SK-N-SH treated with all-trans-retinoic acid at 6 μM for 48 hours (cell line): ENCODE measurements around the gene KIRREL3.

Experiments
- ATAC-seq: fragments of 200-7000 bp; cut with Tn5 transposase; 3 replicates; pipeline ENCODE4 v1.9.1; 2020; ENCODE audit warnings: mild to moderate bottlenecking, moderate library complexity
- ARNTL ChIP-seq: fragments of 450-650 bp; formaldehyde crosslinking; IDR thresholded peaks from 2 replicates; pipeline ENCODE4 v1.5.0; 2020; ENCODE audit warnings: low read depth, mild to moderate bottlenecking, moderate library complexity, borderline replicate concordance
- BACH2 ChIP-seq: fragments of 250-450 bp; sonication (Bioruptor Pico); IDR thresholded peaks from 2 replicates; pipeline ENCODE4 v1.9.0; 2021; ENCODE audit warnings: mild to moderate bottlenecking, borderline replicate concordance
- CSDC2 ChIP-seq: fragments of 250-450 bp; sonication (Bioruptor Pico); IDR thresholded peaks from 2 replicates; pipeline ENCODE4 v1.5.0; 2020; ENCODE audit warnings: mild to moderate bottlenecking, moderate library complexity
- ESRRG ChIP-seq: fragments of 250-450 bp; sonication (Bioruptor Pico); IDR thresholded peaks from 2 replicates; pipeline ENCODE4 v1.6.1; 2021; ENCODE audit warnings: mild to moderate bottlenecking
- GLIS3 ChIP-seq: fragments of 250-450 bp; sonication (Bioruptor Pico); IDR thresholded peaks from 2 replicates; pipeline ENCODE4 v1.5.0; 2020; ENCODE audit warnings: mild to moderate bottlenecking, moderate library complexity
- ISL1 ChIP-seq: fragments of 250-450 bp; sonication (Bioruptor Pico); IDR thresholded peaks from 2 replicates; pipeline ENCODE4 v2.1.2; 2022; ENCODE audit warnings: mild to moderate bottlenecking, moderate library complexity
- OSR1 ChIP-seq: fragments of 250-450 bp; sonication (Bioruptor Pico); IDR thresholded peaks from 2 replicates; pipeline ENCODE4 v1.8.0; 2022; ENCODE audit warnings: moderate library complexity, mild to moderate bottlenecking, inconsistent platforms
- RARB ChIP-seq: fragments of 250-450 bp; sonication (Bioruptor Pico); IDR thresholded peaks from 2 replicates; pipeline ENCODE4 v1.8.0; 2021; ENCODE audit warnings: mild to moderate bottlenecking, moderate library complexity
- SNAI2 ChIP-seq: fragments of 250-450 bp; sonication (Bioruptor Pico); IDR thresholded peaks from 2 replicates; pipeline ENCODE4 v1.5.0; 2020; ENCODE audit warnings: mild to moderate bottlenecking, moderate library complexity
- TCF4 ChIP-seq: fragments of 250-450 bp; sonication (Bioruptor Pico); IDR thresholded peaks from 2 replicates; pipeline ENCODE4 v1.8.0; 2021; ENCODE audit warnings: mild to moderate bottlenecking, moderate library complexity, borderline replicate concordance
- ZC3H10 ChIP-seq: fragments of 250-450 bp; sonication (Bioruptor Pico); IDR thresholded peaks from 2 replicates; pipeline ENCODE4 v1.5.1; 2021; ENCODE audit warnings: mild to moderate bottlenecking, moderate library complexity
- ZFP3 ChIP-seq: fragments of 250-450 bp; sonication (Bioruptor Pico); IDR thresholded peaks from 2 replicates; pipeline ENCODE4 v1.5.0; 2020; ENCODE audit warnings: mild to moderate bottlenecking, moderate library complexity
- ZFP30 ChIP-seq: fragments of 450-650 bp; formaldehyde crosslinking; IDR thresholded peaks from 2 replicates; pipeline ENCODE4 v1.5.0; 2022; ENCODE audit warnings: mild to moderate bottlenecking, moderate library complexity
- ZNF565 ChIP-seq: fragments of 450-650 bp; formaldehyde crosslinking; conservative IDR thresholded peaks from 2 replicates; pipeline ENCODE4 v1.5.0; 2020; ENCODE audit warnings: low read depth, mild to moderate bottlenecking, moderate library complexity
- ZNF70 ChIP-seq: fragments of 450-650 bp; formaldehyde crosslinking; IDR thresholded peaks from 2 replicates; pipeline ENCODE4 v1.5.0; 2020; ENCODE audit warnings: mild to moderate bottlenecking, moderate library complexity
- ZNF8 ChIP-seq: fragments of 450-650 bp; formaldehyde crosslinking; IDR thresholded peaks from 2 replicates; pipeline ENCODE4 v1.5.0; 2020; ENCODE audit warnings: mild to moderate bottlenecking, moderate library complexity
- TF ChIP-seq, protein P1 (sequence below): fragments of 250-450 bp; sonication (Bioruptor Pico); IDR thresholded peaks from 2 replicates; pipeline ENCODE4 v1.5.1; 2021; ENCODE audit warnings: mild to moderate bottlenecking, moderate library complexity
- TF ChIP-seq, protein P2 (sequence below): fragments of 250-450 bp; sonication (Bioruptor Pico); IDR thresholded peaks from 2 replicates; pipeline ENCODE4 v1.5.0; 2020; ENCODE audit warnings: mild to moderate bottlenecking, moderate library complexity
- TF ChIP-seq, protein P3 (sequence below): fragments of 250-450 bp; sonication (Bioruptor Pico); IDR thresholded peaks from 2 replicates; pipeline ENCODE4 v1.5.1; 2020; ENCODE audit warnings: low read depth, mild to moderate bottlenecking, moderate library complexity

The KIRREL3 gene

DNA sequence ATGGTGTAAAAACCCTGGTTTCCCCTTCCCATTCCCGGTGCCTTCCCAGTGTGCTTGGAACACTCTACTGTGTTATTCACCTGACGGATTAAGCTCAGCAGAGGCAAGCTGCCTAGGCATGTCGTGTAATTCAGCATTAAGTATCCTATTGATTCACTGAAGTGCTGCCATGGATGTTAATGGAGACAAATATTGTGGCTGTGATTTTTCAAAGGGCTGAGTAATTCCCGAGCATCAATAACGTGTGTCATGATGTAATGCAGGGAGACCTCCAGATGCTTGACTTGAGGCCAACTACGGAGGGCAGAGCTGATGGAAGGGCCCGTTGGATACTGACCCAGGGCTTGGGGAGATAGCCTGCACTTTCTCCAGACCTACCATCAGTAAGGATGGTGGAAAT is 376.1 kb downstream of the KIRREL3 start:
- no peak; the same call in 2 of the 3 replicates for ATAC-seq
- TF ChIP-seq ZFP3 (CRISPR knock-in tag), result no peak
- no peak for TF ChIP-seq ISL1 (CRISPR knock-in tag)
- TF ChIP-seq SNAI2 (CRISPR knock-in tag), result no peak
- TF ChIP-seq, protein P1, sequence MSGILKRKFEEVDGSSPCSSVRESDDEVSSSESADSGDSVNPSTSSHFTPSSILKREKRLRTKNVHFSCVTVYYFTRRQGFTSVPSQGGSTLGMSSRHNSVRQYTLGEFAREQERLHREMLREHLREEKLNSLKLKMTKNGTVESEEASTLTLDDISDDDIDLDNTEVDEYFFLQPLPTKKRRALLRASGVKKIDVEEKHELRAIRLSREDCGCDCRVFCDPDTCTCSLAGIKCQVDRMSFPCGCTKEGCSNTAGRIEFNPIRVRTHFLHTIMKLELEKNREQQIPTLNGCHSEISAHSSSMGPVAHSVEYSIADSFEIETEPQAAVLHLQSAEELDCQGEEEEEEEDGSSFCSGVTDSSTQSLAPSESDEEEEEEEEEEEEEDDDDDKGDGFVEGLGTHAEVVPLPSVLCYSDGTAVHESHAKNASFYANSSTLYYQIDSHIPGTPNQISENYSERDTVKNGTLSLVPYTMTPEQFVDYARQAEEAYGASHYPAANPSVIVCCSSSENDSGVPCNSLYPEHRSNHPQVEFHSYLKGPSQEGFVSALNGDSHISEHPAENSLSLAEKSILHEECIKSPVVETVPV (CRISPR knock-in tag), result no peak
- no peak for TF ChIP-seq CSDC2 (CRISPR knock-in tag)
- no peak for TF ChIP-seq OSR1
- no peak for TF ChIP-seq ZNF70 (CRISPR knock-in tag)
- TF ChIP-seq GLIS3 (CRISPR knock-in tag), result no peak
- TF ChIP-seq ZNF565 (CRISPR knock-in tag), result no peak
- TF ChIP-seq ZNF8 (CRISPR knock-in tag), result no peak
- TF ChIP-seq, all 23 proteins: peak for 0

DNA sequence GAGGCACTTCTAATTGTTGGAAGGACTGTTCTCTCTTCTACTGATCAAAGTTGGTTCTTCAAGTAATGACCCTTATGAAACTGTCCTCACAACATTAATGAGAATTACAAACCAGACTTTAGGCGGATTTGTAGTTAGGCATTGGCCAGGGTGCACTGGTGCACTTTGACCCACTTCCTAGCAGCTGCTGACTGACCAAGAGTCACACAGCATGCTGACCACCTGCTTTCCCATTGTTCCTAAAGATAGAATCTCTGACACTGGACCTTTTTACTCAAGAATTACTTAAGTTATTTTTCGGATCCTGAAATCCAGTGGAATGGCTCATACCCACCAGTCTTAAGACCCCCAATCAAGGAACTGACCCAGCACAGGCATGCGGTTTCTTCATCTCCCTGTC is 381.1 kb downstream of the KIRREL3 start:
- ATAC-seq, result no peak
- TF ChIP-seq, protein P2, sequence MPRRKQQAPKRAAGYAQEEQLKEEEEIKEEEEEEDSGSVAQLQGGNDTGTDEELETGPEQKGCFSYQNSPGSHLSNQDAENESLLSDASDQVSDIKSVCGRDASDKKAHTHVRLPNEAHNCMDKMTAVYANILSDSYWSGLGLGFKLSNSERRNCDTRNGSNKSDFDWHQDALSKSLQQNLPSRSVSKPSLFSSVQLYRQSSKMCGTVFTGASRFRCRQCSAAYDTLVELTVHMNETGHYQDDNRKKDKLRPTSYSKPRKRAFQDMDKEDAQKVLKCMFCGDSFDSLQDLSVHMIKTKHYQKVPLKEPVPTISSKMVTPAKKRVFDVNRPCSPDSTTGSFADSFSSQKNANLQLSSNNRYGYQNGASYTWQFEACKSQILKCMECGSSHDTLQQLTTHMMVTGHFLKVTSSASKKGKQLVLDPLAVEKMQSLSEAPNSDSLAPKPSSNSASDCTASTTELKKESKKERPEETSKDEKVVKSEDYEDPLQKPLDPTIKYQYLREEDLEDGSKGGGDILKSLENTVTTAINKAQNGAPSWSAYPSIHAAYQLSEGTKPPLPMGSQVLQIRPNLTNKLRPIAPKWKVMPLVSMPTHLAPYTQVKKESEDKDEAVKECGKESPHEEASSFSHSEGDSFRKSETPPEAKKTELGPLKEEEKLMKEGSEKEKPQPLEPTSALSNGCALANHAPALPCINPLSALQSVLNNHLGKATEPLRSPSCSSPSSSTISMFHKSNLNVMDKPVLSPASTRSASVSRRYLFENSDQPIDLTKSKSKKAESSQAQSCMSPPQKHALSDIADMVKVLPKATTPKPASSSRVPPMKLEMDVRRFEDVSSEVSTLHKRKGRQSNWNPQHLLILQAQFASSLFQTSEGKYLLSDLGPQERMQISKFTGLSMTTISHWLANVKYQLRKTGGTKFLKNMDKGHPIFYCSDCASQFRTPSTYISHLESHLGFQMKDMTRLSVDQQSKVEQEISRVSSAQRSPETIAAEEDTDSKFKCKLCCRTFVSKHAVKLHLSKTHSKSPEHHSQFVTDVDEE (CRISPR knock-in tag), result no peak
- TF ChIP-seq, protein P3, sequence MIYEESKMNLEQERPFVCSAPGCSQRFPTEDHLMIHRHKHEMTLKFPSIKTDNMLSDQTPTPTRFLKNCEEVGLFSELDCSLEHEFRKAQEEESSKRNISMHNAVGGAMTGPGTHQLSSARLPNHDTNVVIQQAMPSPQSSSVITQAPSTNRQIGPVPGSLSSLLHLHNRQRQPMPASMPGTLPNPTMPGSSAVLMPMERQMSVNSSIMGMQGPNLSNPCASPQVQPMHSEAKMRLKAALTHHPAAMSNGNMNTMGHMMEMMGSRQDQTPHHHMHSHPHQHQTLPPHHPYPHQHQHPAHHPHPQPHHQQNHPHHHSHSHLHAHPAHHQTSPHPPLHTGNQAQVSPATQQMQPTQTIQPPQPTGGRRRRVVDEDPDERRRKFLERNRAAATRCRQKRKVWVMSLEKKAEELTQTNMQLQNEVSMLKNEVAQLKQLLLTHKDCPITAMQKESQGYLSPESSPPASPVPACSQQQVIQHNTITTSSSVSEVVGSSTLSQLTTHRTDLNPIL (CRISPR knock-in tag), result no peak
- TF ChIP-seq ZC3H10 (CRISPR knock-in tag) (no peak), ZNF565 (CRISPR knock-in tag) (no peak), RARB (no peak)

DNA sequence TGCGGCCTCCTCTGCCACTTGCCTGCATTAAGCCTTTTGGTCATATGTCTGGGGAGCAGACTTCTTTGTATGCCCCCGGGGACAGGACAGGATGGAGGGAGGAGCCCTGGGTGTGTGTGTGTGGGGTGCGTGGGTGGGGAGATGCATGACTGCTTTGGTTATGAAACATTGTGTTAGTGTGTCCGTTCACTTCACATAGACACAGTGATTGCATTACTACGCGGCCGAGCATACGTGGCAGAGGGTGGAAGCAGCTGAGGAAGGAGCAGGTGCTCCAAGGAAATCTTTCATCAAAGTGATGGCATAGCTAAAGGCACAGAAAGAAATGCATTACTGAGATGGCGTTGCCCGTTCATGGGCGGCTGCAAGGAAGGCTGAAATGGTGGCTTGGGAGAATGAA is 384.7 kb downstream of the KIRREL3 start:
- TF ChIP-seq, protein P2 (CRISPR knock-in tag), result no peak
- TF ChIP-seq ESRRG (CRISPR knock-in tag) (no peak), ZNF565 (CRISPR knock-in tag) (no peak), TCF4 (CRISPR knock-in tag) (no peak), BACH2 (CRISPR knock-in tag) (no peak), GLIS3 (CRISPR knock-in tag) (no peak), ZNF8 (CRISPR knock-in tag) (no peak), ISL1 (CRISPR knock-in tag) (no peak), OSR1 (no peak), ZNF70 (CRISPR knock-in tag) (no peak)
- TF ChIP-seq, protein P3 (CRISPR knock-in tag), result no peak
- ATAC-seq, result no peak

DNA sequence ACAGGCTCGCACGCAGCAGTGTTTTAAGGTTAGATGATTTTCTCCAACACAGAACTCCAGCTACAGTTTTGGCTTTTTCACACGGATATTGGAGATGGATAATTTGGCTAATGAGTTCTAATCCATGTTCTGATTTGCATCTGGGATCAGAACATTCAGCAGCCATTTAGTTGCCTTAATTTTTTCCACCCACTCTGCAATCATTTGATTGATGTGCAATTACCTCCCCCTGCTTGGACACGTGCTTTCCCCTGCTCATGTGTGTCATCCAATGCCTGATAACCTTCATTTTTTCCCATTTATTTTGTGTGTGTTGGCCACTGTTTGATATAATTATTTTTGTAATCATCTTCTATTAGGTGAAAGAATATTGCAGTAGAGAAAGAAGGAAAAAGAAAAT is 387.3 kb downstream of the KIRREL3 start:
- no peak for TF ChIP-seq ARNTL (CRISPR knock-in tag)
- TF ChIP-seq ZFP30 (CRISPR knock-in tag), result no peak
- no peak for ATAC-seq
